AG08396 (cell line): ENCODE results near the gene RXRA.

Source experiments
- DNase-seq: peaks from one replicate; pipeline ENCODE4 v3.0.0; 2012; ENCODE audit warnings: low spot score, mixed read lengths

Gene RXRA

GRCh38 chr9:134323741-134324358, 2.4 kb upstream of the RXRA start:
- DNase-seq = no peak

DNA sequence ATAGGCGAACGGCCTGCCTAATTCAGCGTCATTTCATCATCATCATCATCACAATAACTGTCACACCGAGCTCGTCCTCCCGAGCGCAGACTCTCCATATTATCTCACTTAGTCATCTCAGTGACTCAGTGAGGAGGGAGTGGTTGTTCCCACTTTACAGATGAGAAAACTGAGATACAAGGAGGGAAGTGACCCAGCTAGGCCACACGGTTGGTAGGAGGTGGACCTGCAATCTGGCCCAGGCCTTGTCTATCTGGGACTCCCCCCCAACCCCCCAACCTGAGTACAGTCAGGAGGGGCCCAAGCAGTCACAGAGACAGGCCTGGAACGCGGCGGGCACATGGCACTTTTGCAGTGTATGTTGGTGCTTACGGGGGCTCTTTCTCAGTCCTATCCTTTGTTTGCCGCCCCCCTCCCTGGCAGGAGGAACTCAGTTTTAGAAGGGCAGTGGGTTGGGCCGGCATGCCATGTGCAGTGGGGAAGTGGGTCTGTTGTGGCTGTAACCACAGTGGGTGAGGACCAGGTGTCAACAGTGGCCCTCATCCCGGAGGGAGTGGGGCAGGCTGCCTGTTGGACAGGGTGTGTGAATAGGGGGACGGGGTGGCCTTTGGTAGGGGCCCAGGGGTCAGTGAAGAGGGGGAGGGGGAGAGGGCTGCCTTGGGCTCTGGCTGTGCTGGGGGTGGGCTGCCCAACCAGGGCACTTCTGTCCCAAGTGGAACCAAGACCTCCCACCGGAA, 1.7 kb upstream of the RXRA start:
- peak; percentile 58 for DNase-seq

GRCh38 chr9:134325096-134325812, 1.0 kb upstream of the RXRA start:
- DNase-seq = peak; percentile 82

- peak; percentile 74 for DNase-seq
Observed at GRCh38 chr9:134326724-134327601, 708 bp downstream of the RXRA start.

DNA sequence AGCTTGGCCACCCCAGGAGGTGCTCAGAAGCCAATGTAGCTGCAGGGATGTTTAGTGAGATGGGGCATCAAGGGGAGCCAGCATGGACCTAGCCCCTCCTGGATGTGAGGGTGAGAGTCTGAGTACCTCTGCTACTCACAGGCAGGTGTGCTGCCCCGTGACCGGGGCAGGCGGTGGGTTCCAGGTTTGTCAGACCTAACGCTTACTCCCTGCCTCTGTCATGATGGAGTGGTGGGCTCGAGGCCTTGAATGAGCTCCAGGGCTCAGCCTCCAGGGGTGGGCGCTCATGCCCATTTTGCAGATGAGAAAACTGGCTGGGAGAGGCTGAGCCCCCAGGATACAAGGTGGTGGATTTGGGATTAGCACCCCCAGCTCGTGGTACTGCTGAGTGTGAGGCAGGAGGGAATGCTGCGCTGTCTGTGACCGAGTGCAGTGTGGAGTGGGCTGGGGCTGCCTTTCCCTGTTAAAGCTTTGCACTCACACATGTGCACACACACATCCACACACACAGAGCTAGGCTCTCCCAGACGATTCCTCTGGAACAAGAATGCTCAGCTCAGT, 1.5 kb downstream of the RXRA start:
- no peak for DNase-seq

DNA sequence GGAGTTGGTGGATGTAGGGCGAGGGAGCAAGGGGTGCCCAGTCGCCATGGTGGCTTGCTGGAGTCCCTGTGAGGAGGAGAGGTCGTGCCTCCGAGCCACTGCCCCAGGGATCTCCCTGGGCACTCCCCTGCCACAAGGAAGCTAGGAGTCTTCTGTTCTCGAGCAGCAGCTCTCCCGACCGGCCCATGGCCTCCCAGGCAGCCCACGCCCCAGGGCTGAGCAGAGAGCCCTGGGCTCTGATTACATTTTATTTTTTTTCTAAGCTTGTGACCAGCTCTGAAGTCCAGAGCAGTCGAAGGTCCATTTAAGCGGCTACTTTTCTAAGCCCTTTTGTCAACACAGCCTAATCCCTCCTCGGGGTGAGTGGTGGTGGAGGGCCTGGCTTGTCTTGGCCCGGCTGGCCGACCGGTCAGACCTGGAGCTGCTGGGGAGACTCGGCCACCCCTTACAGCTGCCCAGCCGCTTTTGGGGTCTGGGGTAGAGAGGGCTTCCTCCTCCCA, 2.1 kb downstream of the RXRA start:
- DNase-seq = peak; percentile 59

GRCh38 chr9:134328841-134329575, 2.8 kb downstream of the RXRA start:
- DNase-seq = peak; percentile 79

- no peak for DNase-seq
Observed at GRCh38 chr9:134329576-134329855, 3.3 kb downstream of the RXRA start.

DNA sequence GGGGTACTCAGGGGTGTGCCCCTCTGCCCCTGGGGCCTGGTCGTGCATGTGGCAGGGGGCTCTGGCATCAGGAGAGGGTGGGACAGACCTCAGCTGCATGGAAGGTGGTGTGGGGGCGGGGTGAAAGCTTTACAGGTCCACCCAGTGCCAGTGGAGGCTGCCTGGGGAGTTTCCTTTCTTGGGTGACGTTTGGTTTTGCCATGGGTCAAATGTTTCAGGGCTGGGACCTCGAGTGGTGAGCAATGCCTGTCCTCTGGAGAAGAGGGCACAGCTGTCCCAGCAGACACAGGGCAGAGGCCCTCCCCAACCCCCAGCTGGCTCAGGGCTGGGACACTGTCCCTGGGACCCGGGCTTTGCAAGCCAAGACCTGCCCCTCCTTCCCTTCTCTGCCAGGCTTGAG, 3.6 kb downstream of the RXRA start:
- no peak for DNase-seq

GRCh38 chr9:134330590-134330989, 4.3 kb downstream of the RXRA start:
- DNase-seq = no peak

- DNase-seq = no peak
Observed at GRCh38 chr9:134331186-134332025, 5.2 kb downstream of the RXRA start.

GRCh38 chr9:134332266-134332665, 6.0 kb downstream of the RXRA start:
- DNase-seq = no peak

- no peak for DNase-seq
Observed at GRCh38 chr9:134332841-134333233, 6.6 kb downstream of the RXRA start.

DNA sequence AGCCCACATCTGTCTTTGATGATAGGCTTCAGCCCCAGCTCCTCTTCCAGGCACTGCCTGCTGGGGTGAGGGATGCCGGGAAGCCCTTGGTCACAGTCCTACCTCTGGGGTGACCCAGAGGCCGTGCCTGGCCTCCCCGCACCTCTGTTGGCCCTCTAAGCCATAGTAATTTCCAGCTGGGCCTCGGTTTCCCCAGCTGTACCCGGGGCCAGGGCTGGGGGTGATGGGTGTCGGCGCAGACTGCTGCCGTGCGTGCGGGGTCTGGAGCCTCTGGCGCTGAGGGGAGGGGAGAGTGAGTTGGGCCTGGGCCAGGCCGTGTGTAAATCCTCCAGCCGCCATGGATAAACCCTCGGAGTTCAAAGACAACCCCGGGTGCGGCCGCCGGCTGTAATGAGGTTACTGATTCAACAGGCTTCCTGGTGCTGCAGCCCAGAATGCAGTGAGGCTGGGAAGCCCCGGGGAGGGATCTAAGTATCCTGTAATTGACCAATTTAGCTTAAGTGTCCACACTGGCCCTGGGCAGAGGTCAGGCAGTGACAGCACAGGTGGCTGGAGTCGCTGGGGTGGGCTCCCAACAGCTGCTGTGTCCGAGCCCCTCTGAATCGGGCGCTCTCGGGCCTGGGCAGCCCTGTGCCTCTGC, 7.1 kb downstream of the RXRA start:
- no peak for DNase-seq

GRCh38 chr9:134333874-134334581, 7.8 kb downstream of the RXRA start:
- no peak for DNase-seq

DNA sequence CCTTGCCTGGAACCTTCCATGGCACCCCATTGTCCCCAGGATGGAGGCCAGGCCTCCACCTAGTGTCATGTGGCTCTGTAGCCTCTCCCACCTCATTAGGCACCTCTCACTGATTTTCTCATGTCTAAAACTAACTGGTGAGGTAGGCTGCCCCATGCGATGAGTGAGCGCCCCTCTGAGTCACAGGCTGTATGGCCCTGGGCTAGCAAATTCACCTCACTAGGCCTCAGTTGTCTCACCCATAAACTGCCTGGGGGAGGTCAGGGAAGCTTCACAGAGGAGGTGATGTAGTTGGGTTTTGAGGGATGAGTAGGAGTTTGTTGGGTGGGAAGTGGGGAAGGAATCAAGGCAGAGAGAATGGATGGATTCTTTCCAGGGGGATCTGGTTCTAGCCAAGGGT, 8.8 kb downstream of the RXRA start:
- no peak for DNase-seq

GRCh38 chr9:134335486-134336220, 9.4 kb downstream of the RXRA start:
- DNase-seq = no peak

- DNase-seq = no peak
Observed at GRCh38 chr9:134336228-134336627, 10.0 kb downstream of the RXRA start.
